ENCODE data around the gene COL4A2.

Gene COL4A2

DNA sequence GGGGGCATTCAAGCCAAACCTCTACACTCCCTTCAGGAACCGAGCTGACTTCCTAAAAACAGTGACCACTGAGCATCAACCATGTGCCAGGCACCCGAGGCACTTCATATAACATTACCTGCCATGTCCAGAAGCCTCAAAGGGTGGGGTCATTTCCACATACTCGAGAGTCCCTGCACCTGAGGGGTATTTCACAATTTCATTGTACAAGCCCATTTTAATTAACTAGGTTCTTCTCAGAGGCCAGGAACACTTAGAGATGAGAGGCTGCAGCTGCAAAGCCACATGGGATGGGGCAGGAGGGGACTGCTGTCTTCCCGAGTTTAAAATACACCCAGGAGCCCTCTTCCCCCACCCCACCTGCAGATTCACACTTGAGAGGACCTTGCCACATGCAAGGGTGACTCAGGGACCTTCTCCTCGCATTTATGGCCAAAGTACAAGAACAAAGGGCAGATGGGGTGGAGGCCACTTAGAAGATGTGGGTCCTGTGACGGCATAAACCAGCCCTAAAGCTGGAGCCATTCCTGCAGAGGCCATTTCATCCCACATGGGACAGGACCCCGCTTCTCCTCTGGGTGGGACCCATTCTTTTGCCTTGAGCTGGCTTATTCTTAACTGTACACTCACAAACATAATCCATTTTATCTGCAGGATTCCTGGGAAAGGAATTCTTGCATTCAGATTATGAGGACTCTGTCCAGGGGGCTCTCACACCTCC lies 210.6 kb downstream of the COL4A2 start:
- no peak for DNase-seq (ENCODE audit: extremely low read depth, low read depth)
- H3K4me3 ChIP-seq (replicated peaks; ENCODE audit: low read depth, low read length) = no peak overlapping the region
- TF ChIP-seq, protein P1, sequence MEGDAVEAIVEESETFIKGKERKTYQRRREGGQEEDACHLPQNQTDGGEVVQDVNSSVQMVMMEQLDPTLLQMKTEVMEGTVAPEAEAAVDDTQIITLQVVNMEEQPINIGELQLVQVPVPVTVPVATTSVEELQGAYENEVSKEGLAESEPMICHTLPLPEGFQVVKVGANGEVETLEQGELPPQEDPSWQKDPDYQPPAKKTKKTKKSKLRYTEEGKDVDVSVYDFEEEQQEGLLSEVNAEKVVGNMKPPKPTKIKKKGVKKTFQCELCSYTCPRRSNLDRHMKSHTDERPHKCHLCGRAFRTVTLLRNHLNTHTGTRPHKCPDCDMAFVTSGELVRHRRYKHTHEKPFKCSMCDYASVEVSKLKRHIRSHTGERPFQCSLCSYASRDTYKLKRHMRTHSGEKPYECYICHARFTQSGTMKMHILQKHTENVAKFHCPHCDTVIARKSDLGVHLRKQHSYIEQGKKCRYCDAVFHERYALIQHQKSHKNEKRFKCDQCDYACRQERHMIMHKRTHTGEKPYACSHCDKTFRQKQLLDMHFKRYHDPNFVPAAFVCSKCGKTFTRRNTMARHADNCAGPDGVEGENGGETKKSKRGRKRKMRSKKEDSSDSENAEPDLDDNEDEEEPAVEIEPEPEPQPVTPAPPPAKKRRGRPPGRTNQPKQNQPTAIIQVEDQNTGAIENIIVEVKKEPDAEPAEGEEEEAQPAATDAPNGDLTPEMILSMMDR (IDR thresholded peaks at IDR 0.05; ENCODE audit: low read depth, low read length, missing control alignments) = no peak

DNA sequence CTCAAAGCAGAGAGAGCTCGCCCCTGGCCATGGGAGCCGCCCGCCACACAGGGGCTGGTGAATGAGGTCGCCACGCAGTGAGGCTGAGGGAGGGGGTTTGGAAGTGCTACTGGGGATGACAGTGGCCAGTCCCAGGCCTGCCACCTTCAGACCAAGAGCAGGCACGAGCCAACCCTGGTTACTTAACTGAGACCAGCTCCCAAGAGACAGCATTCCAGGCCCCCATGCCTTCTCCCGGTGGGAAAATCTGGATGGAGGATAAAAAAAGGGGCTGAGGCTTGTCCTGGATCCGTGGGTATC lies 211.1 kb downstream of the COL4A2 start:
- TF ChIP-seq, protein P1 (IDR thresholded peaks at IDR 0.05; ENCODE audit: low read depth, low read length, missing control alignments) = no peak
- H3K4me3 ChIP-seq (replicated peaks; ENCODE audit: low read depth, low read length) = no peak overlapping the region
- DNase-seq (ENCODE audit: extremely low read depth, low read depth) = no peak

DNA sequence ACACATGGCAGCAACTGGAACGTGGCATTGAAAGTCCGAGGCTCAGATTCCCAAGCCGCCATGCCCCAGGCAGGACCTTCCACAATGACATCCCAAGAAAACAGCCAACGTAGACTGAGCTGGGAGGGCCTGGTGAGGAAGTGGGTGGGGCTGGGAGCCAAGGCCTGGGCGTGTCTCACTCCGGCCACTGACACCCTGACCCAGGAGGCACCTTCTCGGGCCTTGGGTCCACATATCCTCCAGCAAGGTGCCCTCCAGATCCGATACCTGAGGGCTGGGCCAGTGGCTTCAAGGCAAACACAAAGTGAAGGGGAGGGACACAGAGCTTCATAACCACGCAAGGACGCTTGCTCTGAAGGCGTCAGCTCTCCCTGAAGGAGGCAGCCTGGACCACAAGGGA lies 211.5 kb downstream of the COL4A2 start:
- DNase-seq (ENCODE audit: extremely low read depth, low read depth) = no peak
- H3K4me3 ChIP-seq (replicated peaks; ENCODE audit: low read depth, low read length) = no peak overlapping the region
- TF ChIP-seq, protein P1 (IDR thresholded peaks at IDR 0.05; ENCODE audit: low read depth, low read length, missing control alignments) = no peak

DNA sequence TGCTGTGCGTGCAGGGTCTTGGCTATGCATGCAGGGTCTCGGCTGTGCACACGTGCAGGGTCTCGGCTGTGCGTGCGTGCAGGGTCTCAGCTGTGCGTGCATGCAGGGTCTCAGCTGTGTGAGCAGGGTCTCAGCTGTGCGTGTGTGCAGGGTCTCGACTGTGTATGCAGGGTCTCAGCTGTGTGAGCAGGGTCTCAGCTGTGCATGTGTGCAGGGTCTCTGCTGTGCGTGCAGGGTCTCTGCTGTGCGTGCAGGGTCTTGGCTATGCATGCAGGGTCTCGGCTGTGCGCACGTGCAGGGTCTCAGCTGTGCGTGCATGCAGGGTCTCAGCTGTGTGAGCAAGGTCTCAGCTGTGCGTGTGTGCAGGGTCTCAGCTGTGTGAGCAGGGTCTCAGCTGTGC lies 212.0 kb downstream of the COL4A2 start:
- H3K4me3 ChIP-seq (replicated peaks; ENCODE audit: low read depth, low read length) = no peak overlapping the region
- DNase-seq (ENCODE audit: extremely low read depth, low read depth) = no peak
- TF ChIP-seq, protein P1 (IDR thresholded peaks at IDR 0.05; ENCODE audit: low read depth, low read length, missing control alignments) = no peak

DNA sequence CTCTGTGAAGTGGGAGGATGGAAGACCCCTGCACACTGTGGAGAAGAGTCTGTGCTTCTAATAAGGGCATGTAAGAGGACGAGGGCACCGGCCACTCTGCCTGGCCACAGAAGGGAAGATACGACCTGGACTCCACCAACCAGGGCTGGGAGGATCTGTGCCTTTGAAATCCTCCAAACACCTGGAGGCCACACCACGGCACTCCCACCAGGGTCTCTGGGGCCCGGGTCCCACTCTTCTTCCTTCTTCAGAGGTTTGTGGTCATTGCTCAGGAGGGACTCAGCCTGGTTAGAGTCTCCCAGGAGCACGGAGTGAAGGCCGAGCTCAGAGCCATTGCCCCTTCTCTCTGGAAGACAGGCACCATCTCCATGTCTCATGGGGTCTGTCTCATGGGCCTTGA lies 212.4 kb downstream of the COL4A2 start:
- DNase-seq (ENCODE audit: extremely low read depth, low read depth) = no peak
- no peak overlapping the region for H3K4me3 ChIP-seq (replicated peaks; ENCODE audit: low read depth, low read length)
- TF ChIP-seq, protein P1 (IDR thresholded peaks at IDR 0.05; ENCODE audit: low read depth, low read length, missing control alignments) = no peak

DNA sequence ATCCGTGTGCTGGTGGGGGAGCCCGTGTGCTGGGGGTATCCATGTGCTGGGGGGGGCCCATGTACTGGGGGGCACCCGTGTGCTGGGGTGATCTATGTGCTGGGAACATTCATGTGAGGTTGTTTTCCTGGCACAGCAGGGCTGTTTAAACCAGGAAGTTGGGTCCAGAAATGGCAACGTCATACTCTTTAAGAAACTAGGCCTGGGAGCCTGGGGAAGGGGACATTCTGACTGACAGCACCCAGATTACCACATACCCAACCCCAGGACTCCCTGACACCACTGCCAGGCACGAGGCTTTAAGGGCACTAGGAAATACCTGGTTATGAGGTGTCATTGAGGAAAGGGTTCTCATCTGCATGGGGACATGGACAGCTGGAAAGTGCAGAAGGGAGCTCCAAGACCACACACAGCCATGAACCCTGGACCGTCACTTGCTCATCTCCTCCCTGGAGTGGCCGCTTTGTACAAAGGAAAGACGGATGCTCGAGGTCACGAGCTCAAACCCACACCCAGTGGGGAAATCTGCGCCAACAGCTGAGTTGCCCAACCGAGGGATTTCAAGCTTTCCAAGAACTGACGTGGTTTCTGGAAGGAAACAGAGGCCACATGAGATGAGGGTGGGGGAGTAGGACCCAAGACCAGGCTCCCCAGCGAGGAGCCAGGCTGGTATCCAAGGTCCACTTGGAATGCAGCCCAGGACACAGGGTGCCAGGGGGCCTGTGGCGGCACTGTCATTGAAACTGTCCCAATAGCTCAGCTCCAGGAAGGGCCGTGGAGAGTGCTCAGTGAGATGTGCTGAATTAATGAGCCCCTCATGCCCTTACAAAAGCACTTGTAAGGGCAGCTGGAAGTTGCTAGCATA lies 213.6 kb downstream of the COL4A2 start:
- no peak overlapping the region for H3K4me3 ChIP-seq (replicated peaks; ENCODE audit: low read depth, low read length)
- TF ChIP-seq, protein P1 (IDR thresholded peaks at IDR 0.05; ENCODE audit: low read depth, low read length, missing control alignments) = no peak
- DNase-seq (ENCODE audit: extremely low read depth, low read depth) = no peak
